ENCODE measurements around the gene TREM1.

Gene TREM1

GRCh38 chr6:41272591-41273240 lies 13.8 kb downstream of the TREM1 start:
- no peak for TF ChIP-seq CTCF (IDR thresholded peaks at IDR 0.05; ENCODE audit: insufficient read depth, low read depth, low read length, missing control alignments)
- no peak for DNase-seq (ENCODE audit: low read depth)
- no peak overlapping the region for H3K4me3 ChIP-seq (ENCODE audit: low read length)

GRCh38 chr6:41271901-41272395 lies 14.5 kb downstream of the TREM1 start:
- no peak for DNase-seq (ENCODE audit: low read depth)

GRCh38 chr6:41269716-41270115 lies 16.8 kb downstream of the TREM1 start:
- DNase-seq (ENCODE audit: low read depth), result no peak
- no peak overlapping the region for H3K4me3 ChIP-seq (ENCODE audit: low read length)
- TF ChIP-seq CTCF (IDR thresholded peaks at IDR 0.05; ENCODE audit: insufficient read depth, low read depth, low read length, missing control alignments), result no peak

More at GRCh38 chr6:41271901-41272395, 14.5 kb downstream of the TREM1 start:
- TF ChIP-seq CTCF (IDR thresholded peaks at IDR 0.05; ENCODE audit: insufficient read depth, low read depth, low read length, missing control alignments), result no peak
- H3K4me3 ChIP-seq (ENCODE audit: low read length), result no peak overlapping the region

- H3K4me3 ChIP-seq (ENCODE audit: low read length), result no peak overlapping the region
- TF ChIP-seq CTCF (IDR thresholded peaks at IDR 0.05; ENCODE audit: insufficient read depth, low read depth, low read length, missing control alignments), result no peak
- no peak for DNase-seq (ENCODE audit: low read depth)
Measured at GRCh38 chr6:41269166-41269565, 17.3 kb downstream of the TREM1 start.

GRCh38 chr6:41268478-41268877 lies 18.0 kb downstream of the TREM1 start:
- no peak overlapping the region for H3K4me3 ChIP-seq (ENCODE audit: low read length)
- DNase-seq (ENCODE audit: low read depth), result no peak
- TF ChIP-seq CTCF (IDR thresholded peaks at IDR 0.05; ENCODE audit: insufficient read depth, low read depth, low read length, missing control alignments), result no peak

GRCh38 chr6:41266541-41266940 lies 19.9 kb downstream of the TREM1 start:
- H3K4me3 ChIP-seq (ENCODE audit: low read length), result no peak overlapping the region
- TF ChIP-seq CTCF (IDR thresholded peaks at IDR 0.05; ENCODE audit: insufficient read depth, low read depth, low read length, missing control alignments), result no peak
- no peak for DNase-seq (ENCODE audit: low read depth)

- no peak for TF ChIP-seq CTCF (IDR thresholded peaks at IDR 0.05; ENCODE audit: insufficient read depth, low read depth, low read length, missing control alignments)
- no peak for DNase-seq (ENCODE audit: low read depth)
- H3K4me3 ChIP-seq (ENCODE audit: low read length), result no peak overlapping the region
Measured at GRCh38 chr6:41263267-41263666, 23.2 kb downstream of the TREM1 start.
